Stimulated activated CD8-positive, alpha-beta memory T cell treated with anti-CD3 and anti-CD28 coated beads, Interleukin-4, amount 100 ng/mL, for 48 hours (primary cell): Measurements from ENCODE around the gene G6PC1.
"Not testable (repeated sequence)": the region's sequence is repeated elsewhere in the genome, so short reads cannot be mapped to it uniquely, and the experiment has no call there.

Experiments
- DNase-seq: peaks from one replicate; pipeline ENCODE4 v3.0.0-alpha.2; 2020

Gene G6PC1

DNA sequence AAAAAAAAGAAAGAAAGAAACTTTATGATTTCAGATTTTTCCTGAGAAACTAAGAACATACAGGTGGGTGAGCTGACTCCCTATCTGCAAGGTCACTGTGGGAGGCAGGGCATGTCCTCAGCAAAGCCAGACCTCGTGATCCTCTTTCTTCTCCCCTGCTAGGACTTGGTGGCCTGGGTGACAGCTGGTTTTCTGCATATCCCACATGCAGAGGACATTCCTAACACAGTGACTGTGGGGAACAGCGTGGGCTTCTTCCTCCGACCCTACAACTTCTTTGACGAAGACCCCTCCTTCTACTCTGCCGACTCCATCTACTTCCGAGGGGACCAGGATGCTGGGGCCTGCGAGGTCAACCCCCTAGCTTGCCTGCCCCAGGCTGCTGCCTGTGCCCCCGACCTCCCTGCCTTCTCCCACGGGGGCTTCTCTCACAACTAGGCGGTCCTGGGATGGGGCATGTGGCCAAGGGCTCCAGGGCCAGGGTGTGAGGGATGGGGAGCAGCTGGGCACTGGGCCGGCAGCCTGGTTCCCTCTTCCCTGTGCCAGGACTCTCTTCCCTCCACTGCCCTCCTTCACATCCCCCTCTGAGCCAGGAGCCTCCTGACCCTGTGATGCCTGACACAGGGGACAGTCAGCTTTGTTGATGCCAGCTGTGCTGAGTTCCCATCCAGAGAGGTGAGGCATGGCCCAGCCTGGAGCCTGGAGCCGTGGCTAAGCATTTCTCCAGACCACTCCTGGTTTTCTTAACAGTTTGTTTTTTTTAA, 26.5 kb upstream of the G6PC1 start:
- DNase-seq: not testable (repeated sequence)

DNA sequence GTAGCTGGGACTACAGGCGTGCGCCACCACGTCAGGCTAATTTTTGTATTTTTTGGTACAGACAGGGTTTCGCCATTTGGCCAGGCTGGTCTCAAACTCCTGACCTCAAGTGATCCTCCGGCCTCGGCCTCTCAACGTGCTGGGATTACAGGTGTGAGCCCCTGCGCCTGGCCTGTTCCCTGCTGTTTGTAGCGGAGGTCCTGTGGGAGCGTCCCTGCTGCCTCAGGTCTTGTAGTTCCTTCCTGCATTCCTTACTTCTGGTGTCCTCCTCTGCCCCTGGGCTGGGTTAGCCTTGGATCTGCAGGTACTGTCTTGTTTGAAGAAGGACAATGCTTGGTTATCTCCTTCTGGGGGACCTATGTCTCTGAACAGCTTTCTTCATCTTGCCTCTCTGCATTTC, 23.6 kb upstream of the G6PC1 start:
- no peak for DNase-seq

- no peak for DNase-seq
Observed at GRCh38 chr17:42878123-42878880, 22.3 kb upstream of the G6PC1 start.

GRCh38 chr17:42878924-42879595, 21.5 kb upstream of the G6PC1 start:
- no peak for DNase-seq

DNA sequence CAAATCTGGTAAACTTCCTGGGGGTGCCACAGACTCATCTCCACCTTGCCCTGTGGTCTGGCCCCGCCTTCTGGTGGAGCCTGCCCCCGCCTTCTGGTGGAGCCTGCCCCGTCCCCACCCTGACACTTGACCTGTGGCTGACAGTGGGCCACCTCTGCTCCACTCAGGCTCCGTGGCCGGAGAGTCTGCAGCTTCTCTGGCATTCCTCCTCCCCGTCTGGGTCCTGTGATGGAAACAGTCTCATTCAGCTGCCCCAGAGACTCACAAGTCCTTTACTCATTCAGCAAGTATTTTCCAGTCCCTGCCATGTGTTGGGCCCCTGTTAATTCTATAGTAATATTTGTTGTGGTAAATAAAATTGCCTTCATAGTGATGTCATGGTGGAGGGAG, 21.0 kb upstream of the G6PC1 start:
- DNase-seq: no peak

DNA sequence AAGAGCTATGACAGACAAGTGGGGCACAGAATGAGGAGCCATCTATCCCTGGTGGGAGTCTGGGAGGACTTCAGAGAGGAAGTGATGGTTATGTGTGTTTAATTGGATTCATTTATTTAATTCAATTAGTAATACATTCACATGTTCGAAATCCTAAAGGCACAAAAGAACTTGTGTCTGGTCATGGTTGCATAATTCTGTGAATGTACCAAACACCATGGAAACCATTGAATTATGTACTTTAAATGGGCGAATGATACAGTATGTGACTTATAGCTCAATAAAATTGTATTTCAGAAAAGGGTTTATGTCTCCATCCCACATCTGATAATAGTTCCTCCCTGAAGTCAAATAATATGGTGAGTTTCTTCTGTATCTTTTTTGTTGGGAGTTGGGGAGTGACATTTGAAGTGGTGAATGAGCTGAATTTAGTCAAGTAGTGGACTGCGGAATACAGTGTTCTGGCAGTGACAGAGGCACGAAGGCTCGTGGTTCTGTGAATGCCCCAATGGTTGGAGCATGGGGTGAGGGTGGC, 19.8 kb upstream of the G6PC1 start:
- no peak for DNase-seq

DNA sequence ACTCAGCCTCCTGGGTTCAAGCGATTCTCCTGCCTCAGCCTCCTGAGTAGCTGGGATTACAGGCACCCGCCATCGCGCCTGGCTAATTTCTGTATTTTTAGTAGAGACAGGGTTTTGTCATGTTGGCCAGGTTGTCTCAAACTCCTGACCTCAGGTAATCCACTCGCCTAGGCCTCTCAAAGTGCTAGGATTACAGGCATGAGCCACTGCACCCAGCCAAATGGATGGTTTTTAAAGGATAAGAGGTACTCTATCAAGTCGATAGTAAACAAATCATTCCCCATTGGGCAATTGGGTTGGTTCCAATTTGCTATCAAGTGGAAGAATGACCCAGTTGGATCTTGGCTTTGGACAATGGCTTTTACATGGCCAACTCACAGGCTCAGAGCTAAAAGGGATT, 18.9 kb upstream of the G6PC1 start:
- DNase-seq: not testable (repeated sequence)

GRCh38 chr17:42882166-42882565, 18.4 kb upstream of the G6PC1 start:
- no peak for DNase-seq

DNA sequence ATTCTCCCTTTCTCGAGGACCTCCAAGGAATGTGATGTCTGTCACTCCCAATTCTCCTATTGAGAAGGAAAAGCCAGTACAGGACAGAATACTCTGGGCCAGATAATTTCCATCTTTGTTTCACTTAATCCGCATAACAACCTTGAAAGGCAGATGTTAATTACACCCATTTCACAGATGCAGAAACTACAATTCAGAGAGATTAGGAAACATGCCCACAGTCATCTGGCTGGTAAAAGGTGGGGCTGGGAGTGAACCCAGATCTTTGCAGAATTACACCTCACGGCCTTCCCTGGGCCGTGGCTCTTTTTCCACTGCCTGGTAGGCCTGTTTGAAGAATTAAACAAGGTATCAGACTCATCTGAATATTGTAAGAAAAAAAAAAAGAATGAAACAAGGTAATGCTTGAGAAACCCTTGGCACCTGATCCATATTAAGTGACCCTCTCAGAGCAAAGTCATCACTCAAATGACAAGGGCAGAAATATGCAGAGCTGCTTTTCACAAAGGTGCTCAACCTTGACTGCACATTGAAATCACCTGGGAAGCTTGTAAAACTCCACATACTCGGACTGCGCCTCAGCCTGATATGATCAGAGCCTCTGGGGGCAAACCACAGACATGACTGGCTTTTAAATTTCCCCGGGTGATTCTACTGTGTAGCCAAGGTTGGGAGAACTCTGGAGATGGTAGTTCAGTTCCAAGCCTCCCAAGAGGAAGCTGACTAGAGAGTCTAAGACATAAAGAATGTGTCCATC, 16.6 kb upstream of the G6PC1 start:
- no peak for DNase-seq

- not testable (repeated sequence) for DNase-seq
Observed at GRCh38 chr17:42885806-42886205, 14.8 kb upstream of the G6PC1 start.

DNA sequence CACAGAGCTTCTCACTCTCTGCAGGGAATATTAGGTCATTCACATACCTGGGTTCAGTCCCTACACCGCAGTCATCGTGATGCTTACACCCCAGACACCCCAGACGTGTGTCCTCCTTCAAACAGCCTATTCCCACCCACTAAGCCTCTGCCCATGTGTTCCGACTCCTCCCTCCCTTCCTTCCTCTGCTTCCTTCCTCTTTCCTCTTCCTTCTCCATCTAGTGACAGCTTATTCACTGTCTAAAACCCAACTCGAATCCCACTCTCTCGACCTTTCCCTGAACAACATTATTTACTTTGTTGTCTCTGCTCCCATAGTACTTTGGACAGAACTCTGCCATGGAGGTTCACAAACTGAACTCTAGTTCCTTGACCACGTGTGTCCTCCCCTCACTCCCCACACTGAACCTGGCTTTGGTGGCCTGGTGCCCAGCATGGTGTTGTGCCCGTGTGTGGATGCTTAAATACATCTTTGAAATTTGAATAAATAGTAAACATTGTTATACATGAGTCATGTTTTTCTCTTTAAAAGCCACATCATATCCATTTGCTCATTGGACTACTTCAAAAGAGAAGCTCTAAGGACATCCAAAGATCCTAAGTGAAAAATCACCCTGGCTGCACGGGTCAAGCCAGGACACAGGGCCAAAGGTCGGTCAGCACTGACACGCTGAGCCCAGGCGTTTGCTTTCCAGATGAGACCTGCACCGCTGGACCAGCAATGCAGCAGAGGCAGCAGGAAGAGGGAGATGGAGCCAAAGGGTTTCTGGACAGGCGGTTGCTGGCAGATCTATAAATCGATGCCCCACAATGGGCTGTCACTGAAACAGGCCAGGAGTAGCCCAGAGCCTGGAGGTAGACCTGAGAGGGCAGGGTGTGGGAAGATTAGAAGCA, 14.1 kb upstream of the G6PC1 start:
- no peak for DNase-seq

DNA sequence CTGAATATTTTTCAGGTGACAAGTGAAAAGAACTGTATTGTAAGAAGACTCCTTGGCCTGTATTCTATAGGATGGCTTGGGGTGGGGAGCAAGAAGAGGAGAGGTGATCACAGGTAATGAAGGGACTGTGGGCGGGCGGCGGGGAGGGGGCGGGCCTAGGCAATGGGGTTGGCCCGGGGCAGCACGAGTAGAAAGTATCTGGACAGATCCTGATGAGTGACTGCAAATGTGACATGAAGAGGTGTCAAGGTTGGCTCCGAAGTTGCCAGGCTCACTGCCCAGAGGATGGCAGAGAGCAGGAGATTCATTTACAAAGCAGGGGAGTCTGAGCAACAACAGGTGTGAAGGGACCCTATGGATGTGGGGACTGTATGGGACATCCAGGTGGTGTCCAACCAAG, 10.8 kb upstream of the G6PC1 start:
- no peak for DNase-seq

DNA sequence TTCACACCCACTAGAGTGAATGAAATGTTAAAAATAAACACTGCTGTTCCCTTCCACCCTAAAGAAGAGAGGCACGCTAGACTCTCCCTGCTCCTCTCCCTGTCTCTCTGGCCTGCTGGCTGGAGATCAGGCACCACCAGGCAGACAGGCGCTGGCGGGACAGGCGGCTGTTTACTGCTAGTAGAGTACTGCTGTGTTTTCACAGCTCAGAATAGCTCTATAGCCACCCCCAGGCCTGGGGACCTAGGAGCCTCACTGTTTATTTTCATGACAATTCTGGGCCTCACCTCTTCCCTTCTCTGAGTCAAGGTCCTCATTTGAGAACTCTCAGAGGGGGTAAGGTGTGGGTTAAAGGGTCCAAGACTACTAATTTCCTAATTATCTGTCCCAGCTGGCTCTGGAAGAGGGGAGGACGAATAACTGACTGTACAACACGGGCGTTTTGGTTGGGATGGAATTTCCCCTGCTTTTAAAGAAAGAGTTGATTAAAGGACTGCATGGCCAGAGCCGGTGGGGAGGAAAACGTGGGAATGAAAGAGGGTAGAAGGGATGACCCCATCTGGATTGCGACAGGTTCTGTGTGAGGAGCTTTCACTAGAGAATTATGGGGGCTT, 9.0 kb upstream of the G6PC1 start:
- DNase-seq: no peak

DNA sequence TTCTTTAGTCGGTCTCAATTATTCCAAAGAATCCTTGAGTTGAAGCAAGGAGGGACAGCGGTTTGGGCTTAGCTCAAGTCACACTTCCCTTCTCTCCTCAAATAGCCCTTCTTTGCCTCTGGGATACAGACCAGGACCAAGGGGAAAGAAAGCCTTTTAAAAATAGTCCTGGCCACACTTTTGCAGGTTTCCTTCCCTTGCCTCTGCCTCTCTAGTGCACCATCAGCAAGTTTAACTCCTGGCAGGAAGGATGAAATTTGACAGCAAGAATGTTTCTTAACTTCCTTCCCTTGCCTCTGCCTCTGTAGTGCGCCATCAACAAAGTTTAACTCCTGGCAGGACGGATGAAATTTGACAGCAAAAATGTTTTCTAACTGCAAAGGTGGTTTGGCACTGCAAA, 7.2 kb upstream of the G6PC1 start:
- no peak for DNase-seq

- DNase-seq: no peak
Observed at GRCh38 chr17:42894283-42895184, 6.1 kb upstream of the G6PC1 start.

DNA sequence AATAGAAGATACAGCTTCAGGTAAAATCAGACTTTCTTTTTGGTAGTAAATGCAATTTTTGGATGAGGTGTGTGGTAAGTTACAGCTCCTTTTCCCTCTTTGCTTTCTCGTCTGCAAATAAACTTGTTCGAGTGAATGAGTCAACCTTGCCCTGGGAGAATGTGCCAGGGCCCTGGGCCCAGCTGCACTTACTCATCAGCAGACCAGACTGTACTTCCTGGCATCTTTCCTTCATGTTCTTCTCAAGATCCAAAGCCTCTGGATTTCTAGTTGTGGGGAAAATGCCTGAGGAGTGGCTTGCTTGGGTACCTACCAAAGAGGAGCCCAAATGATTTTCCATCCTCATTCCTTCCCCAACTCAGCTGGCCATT, 5.4 kb upstream of the G6PC1 start:
- DNase-seq: no peak

DNA sequence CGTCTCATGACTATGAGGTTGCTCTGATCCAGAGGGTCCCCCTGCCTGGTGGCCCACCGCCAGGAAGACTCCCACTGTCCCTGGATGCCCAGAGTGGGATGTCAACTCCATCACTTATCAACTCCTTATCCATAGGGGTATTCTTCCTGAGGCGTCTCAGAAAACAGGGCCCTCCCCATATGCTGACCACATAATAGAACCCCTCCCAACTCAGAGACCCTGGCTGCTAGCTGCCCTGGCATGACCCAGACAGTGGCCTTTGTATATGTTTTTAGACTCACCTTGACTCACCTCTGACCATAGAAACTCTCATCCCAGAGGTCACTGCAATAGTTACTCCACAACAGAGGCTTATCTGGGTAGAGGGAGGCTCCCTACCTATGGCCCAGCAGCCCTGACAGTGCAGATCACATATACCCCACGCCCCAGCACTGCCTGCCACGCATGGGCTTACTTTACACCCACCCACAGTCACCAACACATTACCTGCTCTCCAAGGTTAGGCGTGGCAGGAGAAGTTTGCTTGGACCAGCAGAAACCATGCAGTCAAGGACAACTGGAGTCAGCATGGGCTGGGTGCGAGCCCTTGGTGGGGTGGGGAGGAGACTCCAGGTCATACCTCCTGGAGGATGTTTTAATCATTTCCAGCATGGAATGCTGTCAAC, 2.3 kb upstream of the G6PC1 start:
- no peak for DNase-seq

DNA sequence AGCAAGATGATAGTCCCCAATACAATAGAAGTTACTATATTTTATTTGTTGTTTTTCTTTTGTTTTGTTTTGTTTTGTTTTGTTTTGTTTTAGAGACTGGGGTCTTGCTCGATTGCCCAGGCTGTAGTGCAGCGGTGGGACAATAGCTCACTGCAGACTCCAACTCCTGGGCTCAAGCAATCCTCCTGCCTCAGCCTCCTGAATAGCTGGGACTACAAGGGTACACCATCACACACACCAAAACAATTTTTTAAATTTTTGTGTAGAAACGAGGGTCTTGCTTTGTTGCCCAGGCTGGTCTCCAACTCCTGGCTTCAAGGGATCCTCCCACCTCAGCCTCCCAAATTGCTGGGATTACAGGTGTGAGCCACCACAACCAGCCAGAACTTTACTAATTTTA, 618 bp upstream of the G6PC1 start:
- not testable (repeated sequence) for DNase-seq

DNA sequence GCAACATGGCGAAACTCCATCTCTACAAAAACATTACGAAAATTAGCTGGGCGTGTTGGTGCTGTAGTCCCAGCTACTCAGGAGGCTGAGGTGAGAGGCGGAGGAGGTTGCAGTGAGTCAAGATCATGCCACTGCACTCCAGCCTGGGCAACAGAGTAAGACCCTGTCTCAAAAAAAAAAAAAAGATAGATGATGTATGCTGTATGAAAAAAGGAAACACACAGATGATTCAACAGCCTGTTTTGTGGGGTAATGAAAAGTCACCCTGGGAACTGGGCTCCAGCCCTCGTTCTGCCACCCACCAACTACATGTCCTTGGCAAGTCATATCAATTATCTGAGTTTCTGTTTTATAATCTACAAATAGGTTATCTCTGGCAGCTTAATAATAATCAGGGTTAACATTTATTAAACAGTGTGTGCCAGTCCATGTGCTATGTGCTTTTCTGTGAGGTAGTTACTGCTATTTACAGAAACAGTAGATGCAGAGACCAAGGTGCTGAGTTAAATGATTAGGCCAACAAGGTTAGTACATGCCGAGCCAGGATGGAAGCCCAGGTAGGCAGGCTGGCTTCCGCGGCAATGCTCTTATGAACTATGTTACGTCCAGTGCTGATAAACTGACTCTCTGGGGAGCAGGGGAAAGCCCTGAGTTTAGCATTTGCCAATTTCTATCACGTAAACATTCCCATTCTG, 1.1 kb downstream of the G6PC1 start:
- DNase-seq: no peak
